Nasal cavity respiratory epithelium epithelial cell of viscerocranial mucosa (primary cell): ENCODE results near the gene SPI1. TPM values are rescaled to one million over a fixed set of nuclear protein-coding genes. Genes with fewer than 3 reads are reported as not detected.

Experiments used
- total RNA-seq: library from RNA; depleted of rRNA; stranded (reverse); fragments of >200 nt; gene quantifications from 2 replicates; pipeline ENCODE4 v1.2.3, GENCODE V29; 2014

Gene SPI1
- not detected in 2 replicates for total RNA-seq

GRCh38 chr11:47378010-47378835, at the start of gene SPI1:
SPI1 (minus strand) TSS chr11:47378547; CDS start chr11:47378353, 194 bp downstream.

GRCh38 chr11:47426062-47426956, 48.0 kb upstream of the SPI1 start, which contains the start of gene PSMC3:
PSMC3 (minus strand) TSS chr11:47426439; CDS start chr11:47426279, 160 bp downstream.

GRCh38 chr11:47407746-47408590, 29.6 kb upstream of the SPI1 start, which contains the start of gene SLC39A13:
SLC39A13 (plus strand) TSS chr11:47408590; CDS start chr11:47410095, 1,505 bp downstream.

GRCh38 chr11:47352556-47352955, 25.8 kb downstream of the SPI1 start, which contains the start of gene MYBPC3:
MYBPC3 (minus strand) TSS chr11:47352702; CDS start chr11:47352647, 55 bp downstream.

Other genes starting within 250 kb of the SPI1 start
- gene ARFGAP2, start 201.7 kb downstream of the SPI1 start, total RNA-seq = 85.1 and 96.1 TPM in 2 replicates
- gene PACSIN3, start 192.1 kb downstream of the SPI1 start, total RNA-seq = 71.7 and 86.5 TPM in 2 replicates
- gene DDB2, start 163.6 kb downstream of the SPI1 start, total RNA-seq = 20.6 and 33.2 TPM in 2 replicates
- gene ACP2, start 129.7 kb downstream of the SPI1 start, total RNA-seq = 13.0 and 25.1 TPM in 2 replicates
- 3.3 and 14.7 TPM in 2 replicates for gene NR1H3, start 120.6 kb downstream of the SPI1 start, total RNA-seq
- gene MADD, start 108.4 kb downstream of the SPI1 start, total RNA-seq = 10.6 and 18.6 TPM in 2 replicates
- gene MYBPC3, start 25.8 kb downstream of the SPI1 start, total RNA-seq = not detected in 2 replicates
- 13.3 and 29.6 TPM in 2 replicates for gene SLC39A13, start 30.0 kb upstream of the SPI1 start, total RNA-seq
- 135 and 147 TPM in 2 replicates for gene PSMC3, start 47.9 kb upstream of the SPI1 start, total RNA-seq
- gene RAPSN, start 70.6 kb upstream of the SPI1 start, total RNA-seq = 0.34 and 0.36 TPM in 2 replicates
- gene CELF1, start 174.6 kb upstream of the SPI1 start, total RNA-seq = 100 and 142 TPM in 2 replicates
- 76.0 and 98.4 TPM in 2 replicates for gene PTPMT1, start 187.1 kb upstream of the SPI1 start, total RNA-seq
- 9.0 and 11.3 TPM in 2 replicates for gene KBTBD4, start 200.4 kb upstream of the SPI1 start, total RNA-seq
- gene NDUFS3, start 200.5 kb upstream of the SPI1 start, total RNA-seq = 46.7 and 63.6 TPM in 2 replicates
- not detected in 2 replicates for gene FAM180B, start 208.1 kb upstream of the SPI1 start, total RNA-seq
- gene C1QTNF4, start 215.9 kb upstream of the SPI1 start, total RNA-seq = under 0.01 TPM in 1 of 2 replicates, not detected in the other